ENCODE data around the gene IFT52. TPM values are rescaled to one million over a fixed set of nuclear protein-coding genes. Genes with fewer than 3 reads are reported as not detected.

Gene IFT52
- total RNA-seq, 2 donors from 2014 or later = 41.4 to 58.3 TPM

GRCh38 chr20:43563991-43564390 is 26.7 kb upstream of the IFT52 start:
- Mint-ChIP-seq H3K4me3 (no peak overlapping the region), H3K36me3 (ENCODE audit: low read depth) (no peaks in the 10 kb centered on the region), H3K4me1 (no peaks in the 10 kb centered on the region), H3K9me3 (no peaks in the 10 kb centered on the region), H3K27ac (no peak overlapping the region), H3K27me3 (ENCODE audit: insufficient read depth) (no peaks in the 10 kb centered on the region)
- no peaks in the 10 kb centered on the region for H3K4me1 ChIP-seq (ENCODE audit: control insufficient read depth, insufficient read depth, low read length)
- no peaks in the 10 kb centered on the region for H3K27me3 ChIP-seq (ENCODE audit: control insufficient read depth, insufficient read depth, low read length, poor library complexity, severe bottlenecking)
- H3K4me3 ChIP-seq (ENCODE audit: low read length) = no peak overlapping the region
- H3K9me3 ChIP-seq (ENCODE audit: control insufficient read depth, low read length) = no peaks in the 10 kb centered on the region
- TF ChIP-seq CTCF (conservative IDR thresholded peaks at IDR 0.05) = no peak
- 91 to 100% methylated on average over 1 to 7 of the region's 7 CpGs for WGBS, 2 experiments (ENCODE audit: insufficient coverage in 1 of 2, insufficient read length in 1 of 2)
- no peak overlapping the region for H3K27ac ChIP-seq (ENCODE audit: low read depth, low read length)
- H3K9ac ChIP-seq (ENCODE audit: extremely low read depth, low read length, poor library complexity, severe bottlenecking) = no peak overlapping the region
- H3K36me3 ChIP-seq (ENCODE audit: control insufficient read depth, insufficient read depth, low read length) = no peaks in the 10 kb centered on the region
- DNase-seq = no peak

GRCh38 chr20:43564455-43564854 is 26.3 kb upstream of the IFT52 start:
- WGBS, 2 experiments (ENCODE audit: insufficient coverage in 1 of 2, insufficient read length in 1 of 2) = 93 to 97% methylated on average over 8 of the region's 8 CpGs
- H3K27ac Mint-ChIP-seq = no peak overlapping the region
- no peak overlapping the region for H3K9ac ChIP-seq (ENCODE audit: extremely low read depth, low read length, poor library complexity, severe bottlenecking)

GRCh38 chr20:43564993-43565757 is 25.6 kb upstream of the IFT52 start:
- no peaks in the 10 kb centered on the region for H3K4me1 ChIP-seq (ENCODE audit: control insufficient read depth, insufficient read depth, low read length)
- Mint-ChIP-seq H3K4me3 (no peak overlapping the region), H3K36me3 (ENCODE audit: low read depth) (no peaks in the 10 kb centered on the region), H3K27ac (no peak overlapping the region), H3K9me3 (no peaks in the 10 kb centered on the region), H3K27me3 (ENCODE audit: insufficient read depth) (no peaks in the 10 kb centered on the region), H3K4me1 (no peaks in the 10 kb centered on the region)
- no peak overlapping the region for H3K9ac ChIP-seq (ENCODE audit: extremely low read depth, low read length, poor library complexity, severe bottlenecking)
- H3K9me3 ChIP-seq (ENCODE audit: control insufficient read depth, low read length) = no peaks in the 10 kb centered on the region
- H3K36me3 ChIP-seq (ENCODE audit: control insufficient read depth, insufficient read depth, low read length) = no peaks in the 10 kb centered on the region
- H3K4me3 ChIP-seq (ENCODE audit: low read length) = no peak overlapping the region
- 90 to 92% methylated on average over 14 to 18 of the region's 18 CpGs for WGBS, 2 experiments (ENCODE audit: insufficient coverage in 1 of 2, insufficient read length in 1 of 2)
- no peak for TF ChIP-seq CTCF (conservative IDR thresholded peaks at IDR 0.05)
- no peaks in the 10 kb centered on the region for H3K27me3 ChIP-seq (ENCODE audit: control insufficient read depth, insufficient read depth, low read length, poor library complexity, severe bottlenecking)
- H3K27ac ChIP-seq (ENCODE audit: low read depth, low read length) = no peak overlapping the region
- DNase-seq = peak; percentile 51

More at GRCh38 chr20:43564455-43564854, 26.3 kb upstream of the IFT52 start:
- Histone ChIP-seq H3K4me3 (ENCODE audit: low read length) (no peak overlapping the region), H3K36me3 (ENCODE audit: control insufficient read depth, insufficient read depth, low read length) (no peaks in the 10 kb centered on the region), H3K9me3 (ENCODE audit: control insufficient read depth, low read length) (no peaks in the 10 kb centered on the region), H3K27ac (ENCODE audit: low read depth, low read length) (no peak overlapping the region), H3K4me1 (ENCODE audit: control insufficient read depth, insufficient read depth, low read length) (no peaks in the 10 kb centered on the region), H3K27me3 (ENCODE audit: control insufficient read depth, insufficient read depth, low read length, poor library complexity, severe bottlenecking) (no peaks in the 10 kb centered on the region)
- Mint-ChIP-seq H3K9me3 (no peaks in the 10 kb centered on the region), H3K36me3 (ENCODE audit: low read depth) (no peaks in the 10 kb centered on the region), H3K27me3 (ENCODE audit: insufficient read depth) (no peaks in the 10 kb centered on the region), H3K4me1 (no peaks in the 10 kb centered on the region), H3K4me3 (no peak overlapping the region)
- no peak for DNase-seq
- TF ChIP-seq CTCF (conservative IDR thresholded peaks at IDR 0.05) = no peak

All from endodermal cell (in vitro differentiated cells).